MM.1S (cell line): ENCODE measurements around the gene TSHZ2.

ENCODE experiments used
- DNase-seq: peaks from one replicate; pipeline ENCODE4 v3.0.0-alpha.2; 2015
- H2AFZ ChIP-seq: fragments of 300-600 bp; sonication (generic); 2 replicates; pipeline ENCODE4 v1.6.0; 2016; ENCODE audit warnings: antibody characterized with exemption, low read length
- H3F3A ChIP-seq: fragments of 300-600 bp; sonication (generic); 2 replicates; pipeline ENCODE4 v1.6.1; 2016; ENCODE audit warnings: mild to moderate bottlenecking, antibody characterized with exemption, low read length, moderate library complexity, mixed read lengths; ENCODE audit not compliant: insufficient read depth
- H3K27ac ChIP-seq: fragments of 300-600 bp; sonication (generic); 2 replicates; pipeline ENCODE4 v1.5.1; 2016; ENCODE audit warnings: mild to moderate bottlenecking, low read length
- H3K27me3 ChIP-seq: fragments of 300-600 bp; sonication (generic); replicated peaks from 2 replicates; pipeline ENCODE4 v1.6.0; 2016; ENCODE audit warnings: low read length; ENCODE audit not compliant: insufficient read depth
- H3K36me3 ChIP-seq: fragments of 300-600 bp; sonication (generic); replicated peaks from 2 replicates; pipeline ENCODE4 v1.6.1; 2016; ENCODE audit warnings: mild to moderate bottlenecking, low read length, mixed read lengths; ENCODE audit not compliant: insufficient read depth
- H3K4me1 ChIP-seq: fragments of 300-600 bp; sonication (generic); 2 replicates; pipeline ENCODE4 v1.6.1; 2016; ENCODE audit warnings: low read length, mixed read lengths
- H3K4me2 ChIP-seq: fragments of 300-600 bp; sonication (generic); 2 replicates; pipeline ENCODE4 v1.6.0; 2016; ENCODE audit warnings: low read depth, low read length
- H3K4me3 ChIP-seq: fragments of 300-600 bp; sonication (generic); 2 replicates; pipeline ENCODE4 v1.5.1; 2016; ENCODE audit warnings: low read length, mixed read lengths
- H3K79me2 ChIP-seq: fragments of 300-600 bp; sonication (generic); 2 replicates; pipeline ENCODE4 v1.6.1; 2016; ENCODE audit warnings: mixed run types, low read length, mixed read lengths
- H3K9ac ChIP-seq: fragments of 300-600 bp; sonication (generic); 2 replicates; pipeline ENCODE4 v1.6.1; 2016; ENCODE audit warnings: low read length, mixed read lengths
- H3K9me2 ChIP-seq: fragments of 300-600 bp; sonication (generic); replicated peaks from 2 replicates; pipeline ENCODE4 v1.6.1; 2016; ENCODE audit warnings: mild to moderate bottlenecking, low read length, mixed read lengths; ENCODE audit not compliant: insufficient read depth
- H3K9me3 ChIP-seq: fragments of 300-600 bp; sonication (generic); replicated peaks from 2 replicates; pipeline ENCODE4 v1.6.1; 2016; ENCODE audit warnings: mild to moderate bottlenecking, low read length, mixed read lengths; ENCODE audit not compliant: insufficient read depth
- H4K20me1 ChIP-seq: fragments of 300-600 bp; sonication (generic); 2 replicates; pipeline ENCODE4 v1.6.1; 2016; ENCODE audit warnings: mild to moderate bottlenecking, low read length, moderate library complexity, mixed read lengths; ENCODE audit not compliant: insufficient read depth
- EZH2 ChIP-seq: fragments of 300-600 bp; sonication (generic); optimal IDR thresholded peaks from 2 replicates; pipeline ENCODE3; 2017; ENCODE audit warnings: low read depth, mild to moderate bottlenecking, antibody characterized with exemption, low read length, mixed read lengths
- EZH2phosphoT487 ChIP-seq: fragments of 300-600 bp; sonication (generic); IDR thresholded peaks from 2 replicates; pipeline ENCODE4 v1.6.1; 2018; ENCODE audit warnings: antibody characterized with exemption, low read length
- TF ChIP-seq, protein P1 (sequence below): fragments of 300-600 bp; sonication (generic); IDR thresholded peaks from 2 replicates; pipeline ENCODE4 v1.5.1; 2016; ENCODE audit warnings: antibody characterized with exemption, low read length, mixed read lengths

The TSHZ2 gene

DNA sequence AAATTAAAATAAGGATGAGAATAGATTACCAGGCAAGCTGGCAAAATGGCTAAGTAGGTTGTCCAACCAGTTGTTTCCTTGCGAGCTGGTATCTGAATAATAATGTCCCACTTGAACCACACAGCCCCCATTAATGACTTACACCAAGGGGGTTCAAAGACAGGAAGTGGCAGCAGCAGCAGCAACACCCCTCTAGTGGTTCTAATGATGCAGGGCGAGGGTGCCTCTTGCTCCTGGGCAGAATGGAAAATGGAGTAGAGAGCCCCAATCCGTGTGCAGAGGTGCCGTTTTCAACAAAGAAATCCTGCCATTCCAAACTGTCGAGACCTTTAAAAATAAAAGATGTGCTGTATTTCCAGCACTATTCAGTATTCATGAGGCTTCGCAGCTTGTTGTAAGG, 218.1 kb downstream of the TSHZ2 start:
- Histone ChIP-seq H3K9me2 (no peaks in the 10 kb centered on the region), H3K36me3 (no peaks in the 10 kb centered on the region), H3K4me2 (no peak overlapping the region), H3K27ac (no peak overlapping the region), H4K20me1 (no peaks in the 10 kb centered on the region), H3K4me1 (no peaks in the 10 kb centered on the region), H3K9ac (no peak overlapping the region), H3F3A (no peaks in the 10 kb centered on the region), H3K79me2 (no peaks in the 10 kb centered on the region), H3K4me3 (no peak overlapping the region), H3K27me3 (no peaks in the 10 kb centered on the region), H2AFZ (no peak overlapping the region), H3K9me3 (no peaks in the 10 kb centered on the region)
- no peak for DNase-seq
- TF ChIP-seq EZH2phosphoT487 (no peak), EZH2 (no peak)
- TF ChIP-seq, protein P1, sequence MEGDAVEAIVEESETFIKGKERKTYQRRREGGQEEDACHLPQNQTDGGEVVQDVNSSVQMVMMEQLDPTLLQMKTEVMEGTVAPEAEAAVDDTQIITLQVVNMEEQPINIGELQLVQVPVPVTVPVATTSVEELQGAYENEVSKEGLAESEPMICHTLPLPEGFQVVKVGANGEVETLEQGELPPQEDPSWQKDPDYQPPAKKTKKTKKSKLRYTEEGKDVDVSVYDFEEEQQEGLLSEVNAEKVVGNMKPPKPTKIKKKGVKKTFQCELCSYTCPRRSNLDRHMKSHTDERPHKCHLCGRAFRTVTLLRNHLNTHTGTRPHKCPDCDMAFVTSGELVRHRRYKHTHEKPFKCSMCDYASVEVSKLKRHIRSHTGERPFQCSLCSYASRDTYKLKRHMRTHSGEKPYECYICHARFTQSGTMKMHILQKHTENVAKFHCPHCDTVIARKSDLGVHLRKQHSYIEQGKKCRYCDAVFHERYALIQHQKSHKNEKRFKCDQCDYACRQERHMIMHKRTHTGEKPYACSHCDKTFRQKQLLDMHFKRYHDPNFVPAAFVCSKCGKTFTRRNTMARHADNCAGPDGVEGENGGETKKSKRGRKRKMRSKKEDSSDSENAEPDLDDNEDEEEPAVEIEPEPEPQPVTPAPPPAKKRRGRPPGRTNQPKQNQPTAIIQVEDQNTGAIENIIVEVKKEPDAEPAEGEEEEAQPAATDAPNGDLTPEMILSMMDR, result no peak

DNA sequence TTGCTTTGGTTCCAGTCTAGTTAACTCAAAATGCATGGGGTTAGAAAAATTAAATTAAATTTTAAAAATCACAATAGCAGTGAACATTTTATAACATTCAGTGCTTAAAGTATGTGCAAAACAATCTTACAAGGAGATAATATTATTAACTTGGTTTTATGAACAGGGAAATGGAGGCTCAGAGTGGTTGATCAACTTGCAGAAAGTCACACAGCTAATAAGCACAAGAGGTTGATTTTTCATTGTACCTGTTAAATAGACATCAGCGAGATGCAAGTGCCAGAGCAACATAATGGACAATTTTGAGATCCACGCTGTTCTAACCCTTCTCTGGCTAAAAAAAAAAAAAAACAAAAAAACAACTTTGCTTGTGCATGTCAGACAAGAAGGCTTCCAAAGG, 219.8 kb downstream of the TSHZ2 start:
- no peak for DNase-seq
- H3K9me2 ChIP-seq, result no peaks in the 10 kb centered on the region
- no peaks in the 10 kb centered on the region for H3K36me3 ChIP-seq
- H3K79me2 ChIP-seq, result no peaks in the 10 kb centered on the region
- H4K20me1 ChIP-seq, result no peaks in the 10 kb centered on the region
- H3K4me1 ChIP-seq, result no peaks in the 10 kb centered on the region
- H3K4me3 ChIP-seq, result no peak overlapping the region
- no peak overlapping the region for H2AFZ ChIP-seq
- H3K9me3 ChIP-seq, result no peaks in the 10 kb centered on the region
- H3K27me3 ChIP-seq, result no peaks in the 10 kb centered on the region
- no peak overlapping the region for H3K4me2 ChIP-seq
- H3K9ac ChIP-seq, result no peak overlapping the region
- H3K27ac ChIP-seq, result no peak overlapping the region
- no peak for TF ChIP-seq EZH2
- TF ChIP-seq, protein P1, result no peak
- TF ChIP-seq EZH2phosphoT487, result no peak
- no peaks in the 10 kb centered on the region for H3F3A ChIP-seq

DNA sequence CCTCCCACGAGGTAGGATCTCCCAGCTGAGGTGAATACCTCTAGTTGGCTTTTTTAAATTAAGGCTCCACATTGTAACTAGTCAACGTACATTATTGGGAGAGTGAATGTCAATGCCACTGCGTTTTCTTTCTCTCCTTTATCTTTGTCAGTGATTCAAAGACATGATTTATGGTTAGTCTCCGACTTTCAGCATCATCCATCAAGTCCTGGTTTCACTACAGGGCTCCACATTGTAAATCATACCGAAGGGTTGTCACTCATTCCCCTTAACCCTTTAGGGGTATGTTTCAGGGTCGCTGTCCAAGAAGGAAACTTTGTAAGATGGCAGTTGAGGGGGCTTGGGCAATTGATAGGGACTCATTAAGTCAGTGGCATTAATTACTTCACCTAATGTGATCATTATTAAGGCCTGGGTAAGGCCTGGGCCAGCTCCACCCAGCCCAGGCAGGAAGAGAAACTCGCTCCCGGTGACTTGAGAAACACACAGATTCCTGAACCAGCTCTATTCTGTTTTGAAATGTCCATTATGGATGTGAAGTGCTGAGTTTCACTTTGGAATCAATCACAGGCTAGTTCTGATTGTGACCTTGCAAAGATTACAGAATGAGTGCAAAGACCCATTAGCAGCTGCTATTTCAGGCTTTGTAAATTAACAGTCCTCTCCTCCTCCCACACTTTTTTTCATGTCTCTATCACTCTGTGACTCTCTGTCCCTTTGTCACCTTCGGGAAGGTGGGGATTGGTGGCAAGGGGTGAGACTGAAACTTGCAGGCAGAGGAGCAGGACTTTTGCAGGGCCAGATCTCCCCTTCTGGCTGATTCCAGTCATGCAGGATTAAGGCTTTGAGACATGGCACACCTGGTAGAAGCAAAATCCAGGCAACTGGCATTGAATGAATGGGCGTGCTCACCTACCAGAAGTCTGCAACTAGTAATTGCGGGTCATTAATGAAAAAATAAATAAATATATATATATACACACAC, 222.4 kb downstream of the TSHZ2 start:
- Histone ChIP-seq H3K79me2 (no peaks in the 10 kb centered on the region), H3K9me2 (no peaks in the 10 kb centered on the region), H3K4me2 (no peak overlapping the region), H3K4me3 (no peak overlapping the region), H3K4me1 (no peaks in the 10 kb centered on the region), H4K20me1 (no peaks in the 10 kb centered on the region), H3K27ac (no peak overlapping the region), H3K9me3 (no peaks in the 10 kb centered on the region), H2AFZ (no peak overlapping the region), H3K36me3 (no peaks in the 10 kb centered on the region), H3K9ac (no peak overlapping the region), H3K27me3 (no peaks in the 10 kb centered on the region), H3F3A (no peaks in the 10 kb centered on the region)
- no peak for DNase-seq
- TF ChIP-seq EZH2 (no peak), EZH2phosphoT487 (no peak)
- TF ChIP-seq, protein P1, result no peak
